HCT116 (cell line): Measurements from ENCODE around the gene POLR2C. TPM values are rescaled to one million over a fixed set of nuclear protein-coding genes. Genes with fewer than 3 reads are reported as not detected.

Experiments used
- ATAC-seq: fragments of 200-7000 bp; cut with Tn5 transposase; 2 replicates; pipeline ENCODE4 v1.9.1; 2020; ENCODE audit warnings: mild to moderate bottlenecking, moderate library complexity
- BruUV-seq: library from RNA; stranded (reverse); fragments of 400-500 nt; replicated peaks from 2 replicates; lab custom pipeline; 2021; lab: Mats Ljungman, UMichigan
- CTCF ChIA-PET: fragments of 300-600 bp; sonication (Branson Sonifier 250); formaldehyde crosslinking; loops from one replicate; lab custom pipeline; 2021; ENCODE audit warnings: antibody characterized with exemption; lab: Charles Lee
- POLR2A ChIA-PET: fragments of 300-600, 350-600 bp; sonication (Branson Sonifier 250); formaldehyde crosslinking; loops from one replicate; lab custom pipeline; 2021; ENCODE audit warnings: antibody characterized with exemption; lab: Charles Lee
- RAD21 ChIA-PET, 2 experiments: fragments of 300-600 bp; sonication (Branson Sonifier 250); formaldehyde crosslinking; loops; one replicate each; lab custom pipeline; 2023; ENCODE audit warnings: low total read pairs in 2 of 2; ENCODE audit not compliant: uncharacterized antibody in 2 of 2, unreplicated experiment in 2 of 2, low non-redundant PET in 1 of 2; lab: Charles Lee
- DNase-seq: peaks from one replicate; pipeline ENCODE4 v3.0.0-alpha.2; 2010; ENCODE audit warnings: low read depth, low spot score
- H2AFZ ChIP-seq: fragments of 200-600 bp; shearing (Covaris generic), sonication (generic); 2 replicates; pipeline ENCODE4 v1.6.1; 2017; ENCODE audit warnings: low read depth, mixed run types, mixed read lengths, antibody characterized with exemption, low read length; ENCODE audit not compliant: poor library complexity, severe bottlenecking
- H3K27ac ChIP-seq: 2 replicates; pipeline ENCODE4 v1.5.1; 2012; ENCODE audit warnings: low read depth, low read length
- H3K27me3 ChIP-seq: fragments of 200-600 bp; sonication (generic); 2 replicates; pipeline ENCODE4 v1.6.1; 2016; ENCODE audit warnings: mixed run types, low read length, mixed read lengths; ENCODE audit not compliant: insufficient read depth
- H3K36me3 ChIP-seq, 2 experiments: fragments of 200-500 bp in 1 of 2; fragments of 200-600 bp in 1 of 2; sonication (Bioruptor generic) in 1 of 2; sonication (generic) in 1 of 2; 2 replicates each; pipeline versions ENCODE4 v1.5.1 to v1.6.1; 2014 to 2016; ENCODE audit warnings: low read length in 2 of 2, inconsistent platforms in 1 of 2, mixed read lengths in 1 of 2, mixed run types in 1 of 2; ENCODE audit not compliant: insufficient read depth in 2 of 2, control insufficient read depth in 1 of 2
- H3K4me1 ChIP-seq, 2 experiments: fragments of 200-600 bp in 1 of 2; sonication (generic) in 1 of 2; 2 replicates each; pipeline versions ENCODE4 v1.5.1 to v1.6.1; 2012 to 2017; ENCODE audit warnings: low read length in 2 of 2, inconsistent platforms in 1 of 2, mild to moderate bottlenecking in 1 of 2, mixed read lengths in 1 of 2, mixed run types in 1 of 2, moderate library complexity in 1 of 2; ENCODE audit not compliant: insufficient read depth in 2 of 2, control insufficient read depth in 1 of 2
- H3K4me2 ChIP-seq: fragments of 200-600 bp; sonication (generic); 2 replicates; pipeline ENCODE4 v1.6.1; 2017; ENCODE audit warnings: mixed run types, low read length, mixed read lengths
- H3K4me3 ChIP-seq, 2 experiments: fragments of 200-600 bp in 1 of 2; sonication (generic) in 1 of 2; replicated peaks in 1 of 2; 2 replicates each; pipeline ENCODE4 v1.5.1; 2011 to 2016; ENCODE audit warnings: low read length in 2 of 2, control low read depth in 1 of 2, low read depth in 1 of 2, mild to moderate bottlenecking in 1 of 2, mixed read lengths in 1 of 2, mixed run types in 1 of 2
- H3K79me2 ChIP-seq: fragments of 200-600 bp; sonication (generic); 2 replicates; pipeline ENCODE4 v1.6.1; 2017; ENCODE audit warnings: mild to moderate bottlenecking, mixed run types, low read length, moderate library complexity, mixed read lengths; ENCODE audit not compliant: insufficient read depth
- H3K9ac ChIP-seq: fragments of 200-600 bp; sonication (generic); 2 replicates; pipeline ENCODE4 v1.6.1; 2016; ENCODE audit warnings: low read length, mixed read lengths
- H3K9me2 ChIP-seq: fragments of 200-600 bp; sonication (generic), shearing (Covaris generic); 2 replicates; pipeline ENCODE4 v1.6.1; 2017; ENCODE audit warnings: mixed run types, mild to moderate bottlenecking, moderate library complexity; ENCODE audit not compliant: insufficient read depth
- H3K9me3 ChIP-seq, 2 experiments: fragments of 200-500 bp in 1 of 2; fragments of 200-600 bp in 1 of 2; sonication (Bioruptor generic) in 1 of 2; sonication (generic) in 1 of 2; 2 replicates each; pipeline ENCODE4 v1.6.1; 2014 to 2017; ENCODE audit warnings: low read length in 2 of 2, mixed read lengths in 2 of 2, inconsistent platforms in 1 of 2, low read depth in 1 of 2, mild to moderate bottlenecking in 1 of 2, mixed run types in 1 of 2, moderate library complexity in 1 of 2; ENCODE audit not compliant: control insufficient read depth in 1 of 2, insufficient read depth in 1 of 2
- H4K20me1 ChIP-seq: fragments of 200-600 bp; sonication (generic), shearing (Covaris generic); 2 replicates; pipeline ENCODE4 v1.6.1; 2017; ENCODE audit warnings: mixed run types, mild to moderate bottlenecking, moderate library complexity; ENCODE audit not compliant: insufficient read depth
- ATF3 ChIP-seq: IDR thresholded peaks from 2 replicates; pipeline ENCODE4 v1.6.1; 2012
- EGR1 ChIP-seq: IDR thresholded peaks from 2 replicates; pipeline ENCODE4 v1.6.1; 2012; ENCODE audit warnings: low read depth
- ELF1 ChIP-seq: IDR thresholded peaks from 2 replicates; pipeline ENCODE4 v1.6.1; 2012; ENCODE audit warnings: low read depth, borderline replicate concordance
- EZH2 ChIP-seq: fragments of 200-600 bp; sonication (generic); IDR thresholded peaks from 2 replicates; pipeline ENCODE4 v1.6.1; 2017; ENCODE audit warnings: antibody characterized with exemption, mixed run types
- EZH2phosphoT487 ChIP-seq: fragments of 200-600 bp; IDR thresholded peaks from 2 replicates; pipeline ENCODE4 v1.6.1; 2018; ENCODE audit warnings: antibody characterized with exemption, borderline replicate concordance
- FOSL1 ChIP-seq: IDR thresholded peaks from 2 replicates; pipeline ENCODE4 v1.6.1; 2012; ENCODE audit warnings: low read depth
- JUND ChIP-seq: IDR thresholded peaks from 2 replicates; pipeline ENCODE4 v1.6.1; 2012
- MAX ChIP-seq: IDR thresholded peaks from 2 replicates; pipeline ENCODE4 v1.6.1; 2012
- POLR2AphosphoS5 ChIP-seq: IDR thresholded peaks from 2 replicates; pipeline ENCODE4 v1.6.1; 2011; ENCODE audit warnings: mild to moderate bottlenecking, low read depth, low read length, moderate library complexity
- SIN3A ChIP-seq: IDR thresholded peaks from 2 replicates; pipeline ENCODE4 v1.6.1; 2012; ENCODE audit warnings: low read depth
- SP1 ChIP-seq: IDR thresholded peaks from 2 replicates; pipeline ENCODE4 v1.6.1; 2012; ENCODE audit warnings: low read depth
- TCF7L2 ChIP-seq: IDR thresholded peaks from 2 replicates; pipeline ENCODE4 v1.7.0; 2011; ENCODE audit warnings: borderline replicate concordance, inconsistent platforms; ENCODE audit not compliant: insufficient read depth, insufficient read length; ENCODE audit errors: extremely low read depth
- ZBTB33 ChIP-seq: IDR thresholded peaks from 2 replicates; pipeline ENCODE4 v1.6.1; 2011; ENCODE audit warnings: mild to moderate bottlenecking, low read length, moderate library complexity; ENCODE audit not compliant: insufficient replicate concordance; ENCODE audit errors: extremely low read depth
- ZFX ChIP-seq: fragments of 450-650 bp; IDR thresholded peaks from 2 replicates; pipeline ENCODE4 v1.6.1; 2017
- ZNF274 ChIP-seq: fragments of 200-500 bp; sonication (Bioruptor generic); IDR thresholded peaks from 2 replicates; pipeline ENCODE4 v1.6.1; 2014; ENCODE audit warnings: mild to moderate bottlenecking, low read depth, low read length, inconsistent platforms
- intact Hi-C: fragments of 100-400 bp; cut with micrococcal nuclease; formaldehyde crosslinking; loops from 2 replicates; pipeline ENCODE4 v1.10.0; 2022
- total RNA-seq: library from RNA; stranded (reverse); gene quantifications from one replicate; pipeline ENCODE4 v1.2.1, GENCODE V29; 2021; ENCODE audit not compliant: unreplicated experiment

POLR2C gene
- total RNA-seq, 1 experiment from 2014 or later, result 74.4 TPM

GRCh38 chr16:57446531-57447185 is 15.8 kb upstream of the POLR2C start:
- no peaks in the 10 kb centered on the region for H4K20me1 ChIP-seq
- peak overlapping the region; percentile 57 to 96 for H3K4me3 ChIP-seq
- intact Hi-C loops, result no loop called here
- CTCF ChIA-PET, result interaction anchor here (1.0 to 1.9 kb wide), 4 partner anchors 15 to 147 kb away, joined by 4 to 13 read pairs (median 5); partner anchors contain the start of gene POLR2C
- no peaks in the 10 kb centered on the region for H3K9me2 ChIP-seq
- POLR2A ChIA-PET, result interaction anchor here (0.6 to 2.0 kb wide), 8 partner anchors 11 to 73 kb away, joined by 3 to 10 read pairs (median 4); partner anchors contain the start of gene POLR2C
- no peak overlapping the region for H2AFZ ChIP-seq
- H3K9me3 ChIP-seq, result no peaks in the 10 kb centered on the region
- peaks cover 7% of the 10 kb centered on the region in 2 experiments; a peak in 2 of 4 replicates for H3K36me3 ChIP-seq
- RAD21 ChIA-PET, result interaction anchor here in 1 of 2 experiments (0.6 kb wide), 1 partner anchor 82 kb away, joined by 3 read pairs; no protein-coding TSS in a partner anchor
- H3K4me2 ChIP-seq, result peak overlapping the region; percentile 91
- H3K9ac ChIP-seq, result peak overlapping the region; percentile 98
- H3K4me1 ChIP-seq, result peaks cover 10 to 19% of the 10 kb centered on the region in 2 experiments
- peak overlapping the region; percentile 64 for H3K27ac ChIP-seq
- DNase-seq (no peak), ATAC-seq (peak; percentile 50)
- TF ChIP-seq ZFX (no peak), EZH2phosphoT487 (no peak), ATF3 (no peak), ZBTB33 (no peak), EZH2 (no peak), SP1 (no peak), MAX (no peak), EGR1 (no peak), POLR2AphosphoS5 (no peak), ELF1 (no peak), ZNF274 (no peak), FOSL1 (no peak), JUND (no peak), SIN3A (no peak), TCF7L2 (no peak)
- no TSS peak for BruUV-seq
- H3K79me2 ChIP-seq, result peaks cover 78% of the 10 kb centered on the region
- no peaks in the 10 kb centered on the region for H3K27me3 ChIP-seq
